ENCODE data around the gene TNFRSF6B.
A peak's percentile ranks its signal among the peaks of the same experiment; 100 is the strongest.
"Not testable (repeated sequence)": the region's sequence is repeated elsewhere in the genome, so short reads cannot be mapped to it uniquely, and the experiment has no call there.

TNFRSF6B gene

DNA sequence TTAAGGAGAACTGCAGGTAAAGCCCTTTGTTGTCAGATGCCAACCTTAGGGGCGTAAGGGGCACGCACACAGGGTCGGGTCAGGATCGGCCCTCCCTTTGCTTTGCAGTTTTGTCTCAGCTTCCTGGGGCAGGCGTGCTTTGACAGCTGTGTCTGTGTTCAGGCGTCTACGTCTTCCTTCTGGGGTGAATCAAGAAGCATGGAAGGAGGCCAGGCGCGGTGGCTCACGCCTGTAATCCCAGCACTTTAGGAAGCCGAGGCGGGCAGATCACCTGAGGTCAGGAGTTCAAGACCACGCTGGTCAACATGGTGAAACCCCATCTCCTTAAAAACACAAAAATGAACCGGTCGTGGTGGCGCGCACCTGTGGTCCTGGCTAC, 12.7 kb downstream of the TNFRSF6B start:
- no peak for DNase-seq
- peaks cover 61% of the 10 kb centered on the region for H3K36me3 ChIP-seq
- no peaks in the 10 kb centered on the region; the same call in 1 of the 2 replicates for H3K4me1 ChIP-seq
- H3K4me3 ChIP-seq (ENCODE audit: low read depth, low read length): peak overlapping the region; percentile 77
- H3K27me3 ChIP-seq: no peaks in the 10 kb centered on the region
- H3K9me3 ChIP-seq: no peaks in the 10 kb centered on the region
- TF ChIP-seq, protein P1, sequence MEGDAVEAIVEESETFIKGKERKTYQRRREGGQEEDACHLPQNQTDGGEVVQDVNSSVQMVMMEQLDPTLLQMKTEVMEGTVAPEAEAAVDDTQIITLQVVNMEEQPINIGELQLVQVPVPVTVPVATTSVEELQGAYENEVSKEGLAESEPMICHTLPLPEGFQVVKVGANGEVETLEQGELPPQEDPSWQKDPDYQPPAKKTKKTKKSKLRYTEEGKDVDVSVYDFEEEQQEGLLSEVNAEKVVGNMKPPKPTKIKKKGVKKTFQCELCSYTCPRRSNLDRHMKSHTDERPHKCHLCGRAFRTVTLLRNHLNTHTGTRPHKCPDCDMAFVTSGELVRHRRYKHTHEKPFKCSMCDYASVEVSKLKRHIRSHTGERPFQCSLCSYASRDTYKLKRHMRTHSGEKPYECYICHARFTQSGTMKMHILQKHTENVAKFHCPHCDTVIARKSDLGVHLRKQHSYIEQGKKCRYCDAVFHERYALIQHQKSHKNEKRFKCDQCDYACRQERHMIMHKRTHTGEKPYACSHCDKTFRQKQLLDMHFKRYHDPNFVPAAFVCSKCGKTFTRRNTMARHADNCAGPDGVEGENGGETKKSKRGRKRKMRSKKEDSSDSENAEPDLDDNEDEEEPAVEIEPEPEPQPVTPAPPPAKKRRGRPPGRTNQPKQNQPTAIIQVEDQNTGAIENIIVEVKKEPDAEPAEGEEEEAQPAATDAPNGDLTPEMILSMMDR (IDR thresholded peaks at IDR 0.05; ENCODE audit: low read depth, low read length): no peak

DNA sequence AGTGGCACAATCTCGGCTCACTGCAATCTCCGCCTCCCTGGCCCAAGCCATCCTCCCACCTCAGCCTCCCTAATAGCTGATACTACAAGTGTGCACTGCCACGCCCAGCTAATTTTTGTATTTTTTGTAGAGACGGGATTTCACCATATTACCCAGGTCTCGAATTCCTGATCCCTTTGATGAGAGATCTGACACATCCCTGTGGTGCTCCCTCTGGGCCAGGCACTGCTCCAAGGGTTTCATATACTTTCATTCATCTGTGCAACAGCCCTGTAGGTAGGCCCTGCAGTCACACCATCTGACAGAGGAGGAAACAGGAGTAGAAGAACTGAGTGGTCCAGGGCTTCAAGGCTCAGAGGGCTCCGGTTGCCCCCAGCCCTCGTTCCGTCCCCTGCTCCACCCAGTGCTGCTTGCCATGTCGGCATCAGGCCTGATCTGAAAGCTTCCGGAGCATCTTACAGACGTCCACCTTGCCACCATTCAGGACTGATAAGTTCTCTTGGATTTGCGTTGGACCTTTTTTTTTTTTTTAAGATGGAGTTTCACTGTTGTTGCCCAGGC, 14.7 kb downstream of the TNFRSF6B start:
- peaks cover 53% of the 10 kb centered on the region for H3K36me3 ChIP-seq
- no peak overlapping the region for H3K4me3 ChIP-seq (ENCODE audit: low read depth, low read length)
- TF ChIP-seq, protein P1 (IDR thresholded peaks at IDR 0.05; ENCODE audit: low read depth, low read length): no peak
- no peak for DNase-seq
- no peaks in the 10 kb centered on the region; the same call in 1 of the 2 replicates for H3K9me3 ChIP-seq
- H3K4me1 ChIP-seq: no peaks in the 10 kb centered on the region; the same call in 1 of the 2 replicates
- no peaks in the 10 kb centered on the region for H3K27me3 ChIP-seq

DNA sequence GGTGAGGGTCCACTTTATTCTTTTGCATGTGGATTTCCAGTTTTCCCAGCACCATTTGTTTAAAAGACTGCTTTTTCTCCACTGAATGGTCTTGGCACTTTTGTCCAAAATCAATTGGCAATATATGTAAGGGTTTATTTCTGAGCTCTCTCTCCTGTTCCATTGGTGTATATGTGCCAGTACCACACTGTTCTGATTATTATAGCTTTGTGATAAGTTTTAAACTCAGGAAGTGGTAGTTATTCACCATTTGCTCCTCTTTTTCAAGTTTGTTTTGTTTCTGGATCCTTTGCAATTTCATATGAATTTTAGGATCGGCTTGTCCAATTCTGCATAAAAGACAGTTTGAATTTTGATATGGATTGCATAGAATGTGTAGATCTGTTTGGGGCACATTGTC, 15.7 kb downstream of the TNFRSF6B start:
- Histone ChIP-seq H3K4me1 (no peaks in the 10 kb centered on the region), H3K4me3 (ENCODE audit: low read depth, low read length) (no peak overlapping the region), H3K27me3 (no peaks in the 10 kb centered on the region), H3K9me3 (no peaks in the 10 kb centered on the region; the same call in 1 of the 2 replicates), H3K36me3 (peaks cover 46% of the 10 kb centered on the region)
- TF ChIP-seq, protein P1 (IDR thresholded peaks at IDR 0.05; ENCODE audit: low read depth, low read length): no peak
- DNase-seq: no peak

DNA sequence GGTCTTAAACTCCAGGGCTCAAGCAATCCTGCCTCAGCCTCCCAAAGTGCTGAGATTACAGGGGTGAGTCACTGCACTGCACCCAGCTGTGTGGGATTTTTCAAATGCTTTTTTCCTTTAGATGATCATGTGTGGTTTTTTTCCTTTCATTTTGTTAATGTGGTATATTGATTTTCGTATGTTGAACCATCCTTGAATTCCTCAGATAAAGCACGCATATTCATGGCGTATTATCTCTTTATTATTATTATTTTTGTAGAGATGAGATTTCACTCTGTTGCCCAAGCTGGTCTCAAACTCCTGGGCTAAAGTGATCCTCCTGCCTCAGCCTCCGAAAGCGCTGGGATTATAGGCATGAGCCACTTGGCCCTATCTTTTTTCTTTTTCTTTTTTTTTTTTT, 18.4 kb downstream of the TNFRSF6B start:
- Histone ChIP-seq H3K4me3 (ENCODE audit: low read depth, low read length) (no peak overlapping the region), H3K27me3 (no peaks in the 10 kb centered on the region), H3K36me3 (peaks cover 57% of the 10 kb centered on the region), H3K4me1 (no peaks in the 10 kb centered on the region), H3K9me3 (no peaks in the 10 kb centered on the region; the same call in 1 of the 2 replicates)
- DNase-seq: no peak
- TF ChIP-seq, protein P1 (IDR thresholded peaks at IDR 0.05; ENCODE audit: low read depth, low read length): no peak

DNA sequence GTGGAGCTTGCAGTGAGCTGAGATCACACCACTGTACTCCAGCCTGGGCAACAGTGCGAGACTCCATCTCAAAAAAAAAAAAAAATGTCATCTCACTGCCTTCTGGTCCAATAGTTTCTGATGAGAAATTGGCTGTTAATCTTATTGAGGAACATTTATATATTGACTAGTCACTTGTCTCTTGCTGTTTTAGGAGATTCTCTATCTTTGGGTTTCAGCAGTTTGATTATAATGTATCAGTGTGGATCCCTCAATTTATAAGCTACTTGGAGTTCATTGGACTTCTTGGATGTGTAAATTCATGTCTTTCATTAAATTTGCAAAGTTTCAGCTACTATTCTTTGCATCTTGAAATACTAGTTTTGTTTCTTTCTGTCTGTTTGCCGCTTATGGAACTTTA, 22.5 kb downstream of the TNFRSF6B start:
- TF ChIP-seq, protein P1 (IDR thresholded peaks at IDR 0.05; ENCODE audit: low read depth, low read length): no peak
- H3K9me3 ChIP-seq: no peaks in the 10 kb centered on the region; the same call in 1 of the 2 replicates
- peaks cover 43% of the 10 kb centered on the region for H3K36me3 ChIP-seq
- DNase-seq: no peak
- no peaks in the 10 kb centered on the region for H3K4me1 ChIP-seq
- no peak overlapping the region for H3K4me3 ChIP-seq (ENCODE audit: low read depth, low read length)
- H3K27me3 ChIP-seq: no peaks in the 10 kb centered on the region

DNA sequence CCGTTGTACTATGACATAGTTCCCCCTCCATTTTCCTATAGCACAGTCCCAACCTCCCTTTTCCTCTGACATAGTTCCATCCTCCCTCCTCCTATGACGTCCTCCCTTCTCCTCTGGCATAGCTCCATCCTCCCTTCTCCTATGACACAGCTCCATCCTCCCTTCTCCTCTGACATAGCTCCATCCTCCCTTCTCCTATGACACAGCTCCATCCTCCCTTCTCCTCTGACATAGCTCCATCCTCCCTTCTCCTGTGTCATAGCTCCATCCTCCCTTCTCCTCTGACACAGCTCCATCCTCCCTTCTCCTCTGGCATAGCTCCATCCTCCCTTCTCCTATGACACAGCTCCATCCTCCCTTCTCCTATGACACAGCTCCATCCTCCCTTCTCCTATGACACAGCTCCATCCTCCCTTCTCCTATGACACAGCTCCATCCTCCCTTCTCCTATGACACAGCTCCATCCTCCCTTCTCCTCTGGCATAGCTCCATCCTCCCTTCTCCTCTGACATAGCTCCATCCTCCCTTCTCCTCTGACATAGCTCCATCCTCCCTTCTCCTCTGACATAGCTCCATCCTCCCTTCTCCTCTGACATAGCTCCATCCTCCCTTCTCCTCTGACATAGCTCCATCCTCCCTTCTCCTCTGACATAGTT, 26.6 kb downstream of the TNFRSF6B start:
- peaks cover 27% of the 10 kb centered on the region for H3K36me3 ChIP-seq
- H3K4me3 ChIP-seq (ENCODE audit: low read depth, low read length); H3K4me1 ChIP-seq; H3K9me3 ChIP-seq; DNase-seq; H3K27me3 ChIP-seq: not testable (repeated sequence)

DNA sequence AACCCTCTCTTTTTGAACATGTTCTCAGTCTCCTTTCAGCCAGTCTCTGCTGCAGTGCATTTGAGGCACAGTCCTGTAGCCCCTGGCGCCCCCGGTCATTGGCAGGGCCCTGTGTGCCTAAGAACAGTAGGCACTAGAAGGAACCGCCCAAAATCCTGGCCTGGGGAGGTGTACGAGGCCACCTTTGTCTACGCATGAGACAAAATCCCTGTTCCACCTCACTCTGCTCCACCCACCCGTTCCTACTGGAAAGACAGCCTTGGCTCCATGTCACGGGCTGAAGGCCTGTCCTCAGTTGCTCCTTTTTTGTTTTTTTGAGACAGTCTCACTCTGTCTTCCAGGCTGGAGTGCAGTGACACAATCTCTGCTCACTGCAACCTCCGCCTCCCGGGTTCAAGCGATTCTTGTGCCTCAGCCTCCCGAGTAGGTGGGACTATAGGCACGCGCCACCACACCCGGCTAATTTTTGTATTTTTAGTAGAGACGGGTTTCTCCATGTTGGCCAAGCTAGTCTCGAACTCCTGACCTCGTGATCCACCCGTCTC, 33.8 kb downstream of the TNFRSF6B start:
- H3K36me3 ChIP-seq: peaks cover 29% of the 10 kb centered on the region
- not testable (repeated sequence) for H3K9me3 ChIP-seq; H3K4me1 ChIP-seq; H3K4me3 ChIP-seq (ENCODE audit: low read depth, low read length); DNase-seq; H3K27me3 ChIP-seq

Data from BE2C (cell line).